ENCODE results near the gene MINAR2. TPM values are rescaled to one million over a fixed set of nuclear protein-coding genes. Genes with fewer than 3 reads are reported as not detected.

Gene MINAR2, protein sequence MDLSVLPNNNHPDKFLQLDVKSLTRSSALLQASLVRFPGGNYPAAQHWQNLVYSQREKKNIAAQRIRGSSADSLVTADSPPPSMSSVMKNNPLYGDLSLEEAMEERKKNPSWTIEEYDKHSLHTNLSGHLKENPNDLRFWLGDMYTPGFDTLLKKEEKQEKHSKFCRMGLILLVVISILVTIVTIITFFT
- total RNA-seq = under 1 TPM in 1 of 4 donors, not detected in 3; 0.27 TPM
- polyA plus RNA-seq = not detected

DNA sequence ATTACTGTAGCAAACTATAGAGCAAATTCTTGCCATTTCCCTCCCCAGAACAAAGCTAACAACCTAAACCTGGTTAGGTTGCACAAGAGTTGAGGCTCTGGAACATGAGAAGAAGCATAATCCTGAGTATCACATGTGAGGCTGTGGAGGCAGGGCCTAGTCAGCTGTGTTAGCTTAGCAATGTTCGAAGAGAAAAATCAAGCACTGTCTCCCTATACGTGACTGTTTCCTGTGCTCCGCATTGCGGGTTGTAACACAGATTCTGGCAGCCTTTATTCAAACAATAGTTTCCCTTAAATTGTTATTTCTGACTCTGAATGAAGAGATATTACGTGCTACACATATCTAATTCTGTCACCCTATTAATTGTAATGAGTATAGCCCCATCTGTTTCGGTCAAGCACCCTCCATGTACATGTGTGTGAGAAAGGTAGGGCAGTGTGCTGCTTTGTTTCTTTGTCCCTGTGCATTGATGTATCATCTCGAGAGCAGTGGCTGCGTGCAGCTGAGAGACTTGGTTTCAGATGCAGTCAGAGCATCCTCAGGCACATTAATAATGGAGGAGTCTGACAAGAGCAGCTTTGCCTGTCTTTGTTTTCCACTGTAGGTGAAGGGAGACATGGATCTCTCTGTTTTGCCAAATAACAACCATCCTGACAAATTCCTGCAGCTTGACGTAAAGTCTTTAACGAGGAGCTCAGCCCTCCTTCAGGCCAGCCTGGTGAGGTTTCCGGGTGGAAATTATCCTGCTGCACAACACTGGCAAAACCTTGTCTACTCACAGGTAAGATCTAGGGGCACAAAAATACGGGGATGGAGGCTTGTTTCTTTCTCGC, at the start of gene MINAR2:
Gene MINAR2, plus strand, starts transcription at position 523 of the 836 bp plus-strand sequence. Its CDS starts 97 bp downstream, at position 620.
- no peaks in the 10 kb centered on the region for H3K36me3 ChIP-seq
- no peak for TF ChIP-seq CTCF (IDR thresholded peaks at IDR 0.05)
- no peak for TF ChIP-seq POLR2AphosphoS5 (IDR thresholded peaks at IDR 0.05)
- TF ChIP-seq EP300 (IDR thresholded peaks at IDR 0.05) = no peak
- no peak for TF ChIP-seq POLR2A (IDR thresholded peaks at IDR 0.05)
- intact Hi-C loops (cut with DNase I) = no loop called here
- WGBS, 2 donors = 82% methylated on average over 13 of the region's 13 CpGs
- no peak within 1 kb of the TSS for H3K4me3 ChIP-seq
- no peak within 1 kb of the TSS for H3K27ac ChIP-seq
- no peaks in the 10 kb centered on the region for H3K4me1 ChIP-seq
- H3K9me3 ChIP-seq = no peaks in the 10 kb centered on the region
- no peaks in the 10 kb centered on the region for H3K27me3 ChIP-seq
- no peak for DNase-seq

DNA sequence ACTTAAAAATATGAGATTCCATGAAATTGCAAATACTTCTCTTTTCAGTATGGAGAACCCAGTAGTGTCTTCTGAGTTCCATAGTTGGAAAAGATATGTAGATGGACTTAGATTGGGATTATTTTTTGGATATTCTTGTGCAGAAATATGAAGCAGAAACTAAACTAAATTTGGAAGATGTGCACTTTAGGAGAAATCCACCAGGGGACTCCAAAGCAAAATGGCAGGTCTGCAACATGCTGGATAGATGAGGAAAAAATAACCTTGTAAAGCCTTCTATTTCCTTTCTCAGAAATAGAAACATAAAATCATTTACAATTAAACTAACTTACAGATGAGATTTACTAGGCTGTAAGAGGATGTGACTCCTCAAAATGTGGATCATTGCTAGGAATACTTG, 49.2 kb upstream of the MINAR2 start:
- Histone ChIP-seq H3K36me3 (no peaks in the 10 kb centered on the region), H3K4me3 (no peak overlapping the region), H3K27ac (no peak overlapping the region), H3K4me1 (no peaks in the 10 kb centered on the region), H3K27me3 (no peaks in the 10 kb centered on the region), H3K9me3 (no peaks in the 10 kb centered on the region)
- DNase-seq = no peak
- TF ChIP-seq EP300 (IDR thresholded peaks at IDR 0.05) = no peak
- TF ChIP-seq POLR2A (IDR thresholded peaks at IDR 0.05) = no peak
- TF ChIP-seq CTCF (IDR thresholded peaks at IDR 0.05) = no peak
- TF ChIP-seq POLR2AphosphoS5 (IDR thresholded peaks at IDR 0.05) = no peak
- intact Hi-C loops (cut with DNase I) = no loop called here

GRCh38 chr5:129716235-129716634, 31.7 kb upstream of the MINAR2 start:
- Histone ChIP-seq H3K4me1 (no peaks in the 10 kb centered on the region), H3K4me3 (no peak overlapping the region), H3K9me3 (no peaks in the 10 kb centered on the region), H3K36me3 (no peaks in the 10 kb centered on the region), H3K27me3 (no peaks in the 10 kb centered on the region), H3K27ac (no peak overlapping the region)
- intact Hi-C loops (cut with DNase I) = no loop called here
- no peak for DNase-seq
- TF ChIP-seq POLR2A (IDR thresholded peaks at IDR 0.05) (no peak), CTCF (IDR thresholded peaks at IDR 0.05) (no peak), EP300 (IDR thresholded peaks at IDR 0.05) (no peak), POLR2AphosphoS5 (IDR thresholded peaks at IDR 0.05) (no peak)
- 63 to 69% methylated on average over 1 of the region's 1 CpG for WGBS, 2 donors

DNA sequence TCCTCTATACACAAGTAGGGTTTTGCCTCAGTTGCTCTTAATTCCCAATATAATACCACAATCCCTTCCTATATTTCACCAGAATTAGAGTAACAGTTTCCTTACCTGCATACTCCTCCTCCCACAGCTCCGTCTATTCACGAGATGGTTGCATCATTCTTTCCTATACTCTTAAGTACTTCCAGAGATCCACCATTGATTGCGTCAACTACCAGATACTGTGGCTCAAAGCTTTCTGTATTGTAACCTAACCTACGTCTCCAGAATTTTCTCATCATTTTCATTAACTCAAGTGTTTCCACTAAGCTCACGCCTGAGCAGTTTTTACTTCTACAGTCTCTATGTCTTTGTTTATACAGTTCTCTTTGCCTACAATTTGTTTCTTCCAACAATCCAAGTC, 31.2 kb upstream of the MINAR2 start:
- Histone ChIP-seq H3K9me3 (no peaks in the 10 kb centered on the region), H3K36me3 (no peaks in the 10 kb centered on the region), H3K4me3 (no peak overlapping the region), H3K27me3 (no peaks in the 10 kb centered on the region), H3K27ac (no peak overlapping the region), H3K4me1 (no peaks in the 10 kb centered on the region)
- TF ChIP-seq EP300 (IDR thresholded peaks at IDR 0.05) (no peak), CTCF (IDR thresholded peaks at IDR 0.05) (no peak)
- intact Hi-C loops (cut with DNase I) = no loop called here
- no peak for DNase-seq
- WGBS, 2 donors = 80 to 81% methylated on average over 5 of the region's 5 CpGs
